GM12891 (cell line): ENCODE measurements around the gene TRPM3.

Experiments
- POLR2A ChIP-seq: IDR thresholded peaks from 2 replicates; pipeline ENCODE4 v1.6.1; 2011; ENCODE audit warnings: low read depth, low read length, control low read depth
- POLR2AphosphoS5 ChIP-seq: IDR thresholded peaks from 2 replicates; pipeline ENCODE4 v1.6.1; 2011; ENCODE audit warnings: low read depth, low read length, control low read depth
- TAF1 ChIP-seq: IDR thresholded peaks from 2 replicates; pipeline ENCODE4 v1.6.1; 2011; ENCODE audit warnings: low read depth, low read length, control low read depth

GRCh38 chr9:70811638-70812037, 309.8 kb downstream of the TRPM3 start:
- TF ChIP-seq POLR2AphosphoS5, result no peak
- no peak for TF ChIP-seq POLR2A
- no peak for TF ChIP-seq TAF1
